ENCODE data around the gene APBA2.

APBA2 gene

DNA sequence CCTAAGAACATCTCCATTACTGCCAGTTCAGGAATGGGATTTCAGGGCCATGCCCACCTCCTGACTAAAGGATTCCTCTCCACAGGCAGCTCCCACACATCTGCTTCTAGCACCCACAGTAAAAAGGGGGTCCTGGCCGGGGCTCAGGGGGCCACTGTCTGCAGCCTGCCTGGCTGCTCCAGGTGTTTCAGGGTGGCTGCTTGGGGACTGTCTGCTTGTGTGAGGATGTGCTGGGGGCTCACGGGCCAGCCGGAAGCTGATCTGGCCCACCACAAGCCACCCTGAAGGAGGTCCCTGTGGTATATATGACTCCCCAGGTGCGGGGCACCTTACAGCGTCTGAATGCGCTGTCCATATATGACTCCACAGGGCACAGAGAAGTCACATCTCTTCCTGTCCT, 248.5 kb downstream of the APBA2 start:
- Histone ChIP-seq H4K20me1 (ENCODE audit: insufficient read depth, low read length) (no peaks in the 10 kb centered on the region), H2AFZ (ENCODE audit: low read depth, low read length) (no peak overlapping the region), H3K27me3 (ENCODE audit: low read depth, low read length) (0 out of 2 replicates have a peak, but pooled peaks cover 5% of the 10 kb centered on the region), H3K27ac (ENCODE audit: low read length) (no peak overlapping the region), H3K9ac (ENCODE audit: low read length) (no peak overlapping the region), H3K36me3 (replicated peaks; ENCODE audit: low read depth, low read length) (no peaks in the 10 kb centered on the region), H3K4me1 (ENCODE audit: low read length) (no peaks in the 10 kb centered on the region), H3K4me2 (ENCODE audit: low read length) (no peak overlapping the region), H3K79me2 (ENCODE audit: low read length) (no peaks in the 10 kb centered on the region), H3K9me3 (ENCODE audit: insufficient read depth, low read length) (no peaks in the 10 kb centered on the region), H3K4me3 (ENCODE audit: low read length) (no peak overlapping the region)
- TF ChIP-seq, protein P1, sequence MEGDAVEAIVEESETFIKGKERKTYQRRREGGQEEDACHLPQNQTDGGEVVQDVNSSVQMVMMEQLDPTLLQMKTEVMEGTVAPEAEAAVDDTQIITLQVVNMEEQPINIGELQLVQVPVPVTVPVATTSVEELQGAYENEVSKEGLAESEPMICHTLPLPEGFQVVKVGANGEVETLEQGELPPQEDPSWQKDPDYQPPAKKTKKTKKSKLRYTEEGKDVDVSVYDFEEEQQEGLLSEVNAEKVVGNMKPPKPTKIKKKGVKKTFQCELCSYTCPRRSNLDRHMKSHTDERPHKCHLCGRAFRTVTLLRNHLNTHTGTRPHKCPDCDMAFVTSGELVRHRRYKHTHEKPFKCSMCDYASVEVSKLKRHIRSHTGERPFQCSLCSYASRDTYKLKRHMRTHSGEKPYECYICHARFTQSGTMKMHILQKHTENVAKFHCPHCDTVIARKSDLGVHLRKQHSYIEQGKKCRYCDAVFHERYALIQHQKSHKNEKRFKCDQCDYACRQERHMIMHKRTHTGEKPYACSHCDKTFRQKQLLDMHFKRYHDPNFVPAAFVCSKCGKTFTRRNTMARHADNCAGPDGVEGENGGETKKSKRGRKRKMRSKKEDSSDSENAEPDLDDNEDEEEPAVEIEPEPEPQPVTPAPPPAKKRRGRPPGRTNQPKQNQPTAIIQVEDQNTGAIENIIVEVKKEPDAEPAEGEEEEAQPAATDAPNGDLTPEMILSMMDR (IDR thresholded peaks at IDR 0.05; ENCODE audit: low read depth, low read length): no peak
- TF ChIP-seq EZH2phosphoT487 (IDR thresholded peaks at IDR 0.05; ENCODE audit: low read depth): no peak

DNA sequence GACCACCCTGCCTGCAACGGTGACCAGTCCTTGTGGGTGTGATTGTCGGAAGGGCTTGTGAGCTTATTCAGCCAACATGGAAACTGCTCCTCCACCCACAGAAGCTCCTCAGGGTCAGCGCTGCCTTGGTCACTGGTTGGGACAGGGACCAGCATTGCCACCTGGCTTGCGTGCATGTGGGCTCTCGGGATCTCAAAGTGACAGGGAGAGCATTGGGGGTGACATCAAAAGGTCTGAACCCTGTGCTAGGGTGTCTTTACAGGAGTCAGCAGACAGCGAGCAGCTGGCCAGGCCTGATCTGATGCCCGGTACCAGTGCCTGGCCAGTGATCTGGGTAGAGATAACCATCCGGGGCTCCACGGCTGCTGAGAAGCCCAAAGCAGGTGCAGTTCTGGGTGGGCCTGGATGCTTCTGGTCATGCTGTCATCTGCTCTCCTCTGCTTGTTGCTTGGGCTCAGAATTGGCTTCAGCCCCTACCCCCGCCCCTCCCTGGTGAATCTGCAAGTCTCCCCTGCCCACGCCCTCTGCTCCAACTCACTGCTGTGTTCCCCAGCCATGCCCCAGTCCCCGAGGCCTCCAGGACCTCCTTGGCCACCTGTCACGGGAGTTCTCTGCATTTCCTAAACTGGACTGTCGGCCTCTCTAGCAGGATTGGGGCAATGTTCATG, 249.0 kb downstream of the APBA2 start:
- Histone ChIP-seq H3K79me2 (ENCODE audit: low read length) (no peaks in the 10 kb centered on the region), H3K36me3 (replicated peaks; ENCODE audit: low read depth, low read length) (no peaks in the 10 kb centered on the region), H3K9me3 (ENCODE audit: insufficient read depth, low read length) (no peaks in the 10 kb centered on the region), H3K27me3 (ENCODE audit: low read depth, low read length) (0 out of 2 replicates have a peak, but pooled peaks cover 5% of the 10 kb centered on the region), H2AFZ (ENCODE audit: low read depth, low read length) (no peak overlapping the region), H3K9ac (ENCODE audit: low read length) (no peak overlapping the region), H3K4me1 (ENCODE audit: low read length) (no peaks in the 10 kb centered on the region), H4K20me1 (ENCODE audit: insufficient read depth, low read length) (no peaks in the 10 kb centered on the region), H3K27ac (ENCODE audit: low read length) (no peak overlapping the region), H3K4me3 (ENCODE audit: low read length) (no peak overlapping the region), H3K4me2 (ENCODE audit: low read length) (no peak overlapping the region)
- TF ChIP-seq, protein P1 (IDR thresholded peaks at IDR 0.05; ENCODE audit: low read depth, low read length): no peak
- TF ChIP-seq EZH2phosphoT487 (IDR thresholded peaks at IDR 0.05; ENCODE audit: low read depth): no peak

DNA sequence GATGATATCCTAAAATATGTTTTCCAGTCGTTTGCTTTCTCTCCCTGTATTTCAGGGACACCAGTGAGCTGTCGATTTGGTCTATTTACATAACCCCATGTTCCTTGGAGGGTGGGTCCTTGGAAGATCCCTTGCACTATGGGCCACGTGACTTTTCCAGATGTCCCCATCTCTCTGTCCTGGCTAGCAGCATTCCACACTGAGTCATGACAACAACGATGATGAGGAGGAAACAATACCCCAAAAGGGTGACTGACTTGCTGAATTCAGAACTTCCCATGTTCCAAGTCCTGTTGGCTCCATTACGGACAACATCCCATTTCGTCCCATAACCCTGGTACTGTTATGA, 249.5 kb downstream of the APBA2 start:
- Histone ChIP-seq H3K9ac (ENCODE audit: low read length) (no peak overlapping the region), H2AFZ (ENCODE audit: low read depth, low read length) (no peak overlapping the region)

More for the DNA sequence above, 249.5 kb downstream of the APBA2 start:
- Histone ChIP-seq H3K79me2 (ENCODE audit: low read length) (no peaks in the 10 kb centered on the region), H3K4me3 (ENCODE audit: low read length) (no peak overlapping the region), H3K27me3 (ENCODE audit: low read depth, low read length) (0 out of 2 replicates have a peak, but pooled peaks cover 5% of the 10 kb centered on the region), H3K27ac (ENCODE audit: low read length) (no peak overlapping the region), H3K4me2 (ENCODE audit: low read length) (no peak overlapping the region), H3K4me1 (ENCODE audit: low read length) (peaks cover 4% of the 10 kb centered on the region), H3K36me3 (replicated peaks; ENCODE audit: low read depth, low read length) (no peaks in the 10 kb centered on the region), H4K20me1 (ENCODE audit: insufficient read depth, low read length) (no peaks in the 10 kb centered on the region), H3K9me3 (ENCODE audit: insufficient read depth, low read length) (no peaks in the 10 kb centered on the region)
- no peak for TF ChIP-seq EZH2phosphoT487 (IDR thresholded peaks at IDR 0.05; ENCODE audit: low read depth)
- TF ChIP-seq, protein P1 (IDR thresholded peaks at IDR 0.05; ENCODE audit: low read depth, low read length): no peak
